ENCODE measurements around the gene UCHL5. TPM values are rescaled to one million over a fixed set of nuclear protein-coding genes. Genes with fewer than 3 reads are reported as not detected.

Gene UCHL5
- total and polyA plus RNA-seq, 9 donors = 24.0 to 40.9 (median 37.9) TPM

DNA sequence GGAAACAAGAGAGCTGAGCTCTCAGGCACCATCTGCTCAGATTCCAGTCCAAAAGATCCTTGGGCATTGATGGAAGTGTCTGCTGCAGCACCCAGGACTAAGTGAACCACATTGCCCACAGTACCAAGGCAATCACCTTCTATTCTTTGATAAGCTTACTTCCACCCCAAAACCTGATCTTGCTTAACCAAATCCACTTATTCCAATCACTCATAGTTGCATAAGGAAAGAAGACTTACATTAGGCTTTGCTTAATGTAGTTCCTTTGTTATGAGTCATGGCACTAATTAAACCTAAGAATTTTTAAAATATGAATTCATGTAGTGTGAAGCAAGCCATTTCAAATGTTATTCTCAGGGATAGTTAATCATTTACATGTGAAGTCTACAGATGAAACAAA, 84.5 kb downstream of the UCHL5 start:
- Histone ChIP-seq H3K9me3 (replicated peaks; ENCODE audit: control insufficient read depth, low read depth, low read length) (no peaks in the 10 kb centered on the region), H3K27ac (ENCODE audit: low read length) (no peak overlapping the region), H3K36me3 (ENCODE audit: control insufficient read depth, insufficient read depth, low read length) (no peaks in the 10 kb centered on the region), H3K4me3 (ENCODE audit: low read length) (no peak overlapping the region), H3K4me1 (ENCODE audit: control insufficient read depth, insufficient read depth, low read length) (no peaks in the 10 kb centered on the region), H3K27me3 (ENCODE audit: control insufficient read depth, insufficient read depth, low read length) (no peaks in the 10 kb centered on the region)
- no peak for DNase-seq

GRCh38 chr1:192973988-192974387, 85.2 kb downstream of the UCHL5 start:
- no peak overlapping the region for H3K27ac ChIP-seq (ENCODE audit: low read length)
- no CpG with 5 or more reads among the region's 2 CpGs for WGBS (ENCODE audit: insufficient coverage)
- H3K4me1 ChIP-seq (ENCODE audit: control insufficient read depth, insufficient read depth, low read length) = no peaks in the 10 kb centered on the region
- H3K27me3 ChIP-seq (ENCODE audit: control insufficient read depth, insufficient read depth, low read length) = no peaks in the 10 kb centered on the region
- H3K4me3 ChIP-seq (ENCODE audit: low read length) = no peak overlapping the region
- no peaks in the 10 kb centered on the region for H3K36me3 ChIP-seq (ENCODE audit: control insufficient read depth, insufficient read depth, low read length)
- H3K9me3 ChIP-seq (replicated peaks; ENCODE audit: control insufficient read depth, low read depth, low read length) = no peaks in the 10 kb centered on the region
- DNase-seq = no peak

DNA sequence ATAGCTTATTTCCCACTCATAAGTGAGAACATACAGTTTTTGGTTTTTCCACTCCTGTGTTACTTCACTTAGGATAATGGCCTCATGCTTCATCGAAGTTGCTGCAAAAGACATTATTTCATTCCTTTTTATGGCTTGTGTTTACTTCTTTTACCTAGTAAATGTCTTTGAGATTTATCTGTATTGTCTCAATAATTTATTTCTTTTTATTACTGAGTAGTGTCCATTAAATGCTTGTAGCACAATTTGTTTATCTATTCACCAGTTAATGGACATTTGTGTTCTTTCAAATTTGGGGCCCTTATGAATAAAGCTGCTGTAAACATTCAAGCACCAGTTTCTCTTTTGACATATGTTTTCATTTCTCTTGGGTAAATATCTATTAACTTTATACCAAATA, 86.0 kb downstream of the UCHL5 start:
- no peak for DNase-seq
- no peaks in the 10 kb centered on the region for H3K9me3 ChIP-seq (replicated peaks; ENCODE audit: control insufficient read depth, low read depth, low read length)
- no peak overlapping the region for H3K27ac ChIP-seq (ENCODE audit: low read length)
- H3K27me3 ChIP-seq (ENCODE audit: control insufficient read depth, insufficient read depth, low read length) = no peaks in the 10 kb centered on the region
- no CpG with 5 or more reads among the region's 1 CpG for WGBS (ENCODE audit: insufficient coverage)
- H3K36me3 ChIP-seq (ENCODE audit: control insufficient read depth, insufficient read depth, low read length) = no peaks in the 10 kb centered on the region
- H3K4me3 ChIP-seq (ENCODE audit: low read length) = no peak overlapping the region
- H3K4me1 ChIP-seq (ENCODE audit: control insufficient read depth, insufficient read depth, low read length) = no peaks in the 10 kb centered on the region

DNA sequence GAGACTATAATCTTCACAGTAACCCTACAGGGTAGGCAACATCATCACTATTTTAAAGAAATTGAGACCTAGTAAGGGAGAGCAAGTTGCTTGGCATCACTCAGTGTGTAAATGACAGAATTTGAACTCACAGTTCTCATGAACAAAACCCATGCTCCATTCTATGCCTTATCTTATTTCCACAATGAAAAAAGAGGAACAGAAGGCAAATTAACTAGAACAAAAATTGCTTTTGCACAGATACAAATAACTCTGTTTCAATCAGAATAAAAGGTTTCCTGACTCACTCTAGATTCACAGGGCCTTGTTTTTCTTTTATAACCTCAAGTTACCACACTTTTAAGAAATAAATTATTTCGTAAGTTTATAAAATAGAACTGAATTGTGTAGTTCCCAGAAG, 90.1 kb downstream of the UCHL5 start:
- WGBS (ENCODE audit: insufficient coverage) = no CpG with 5 or more reads among the region's 1 CpG
- H3K36me3 ChIP-seq (ENCODE audit: control insufficient read depth, insufficient read depth, low read length) = no peaks in the 10 kb centered on the region
- H3K4me1 ChIP-seq (ENCODE audit: control insufficient read depth, insufficient read depth, low read length) = no peaks in the 10 kb centered on the region
- no peak overlapping the region for H3K4me3 ChIP-seq (ENCODE audit: low read length)
- no peaks in the 10 kb centered on the region for H3K27me3 ChIP-seq (ENCODE audit: control insufficient read depth, insufficient read depth, low read length)
- no peaks in the 10 kb centered on the region for H3K9me3 ChIP-seq (replicated peaks; ENCODE audit: control insufficient read depth, low read depth, low read length)
- no peak overlapping the region for H3K27ac ChIP-seq (ENCODE audit: low read length)
- no peak for DNase-seq

GRCh38 chr1:192968323-192968722, 90.8 kb downstream of the UCHL5 start:
- no peak overlapping the region for H3K4me3 ChIP-seq (ENCODE audit: low read length)
- H3K9me3 ChIP-seq (replicated peaks; ENCODE audit: control insufficient read depth, low read depth, low read length) = no peaks in the 10 kb centered on the region
- no peaks in the 10 kb centered on the region for H3K36me3 ChIP-seq (ENCODE audit: control insufficient read depth, insufficient read depth, low read length)
- H3K27me3 ChIP-seq (ENCODE audit: control insufficient read depth, insufficient read depth, low read length) = no peaks in the 10 kb centered on the region
- DNase-seq = no peak
- no peak overlapping the region for H3K27ac ChIP-seq (ENCODE audit: low read length)
- no peaks in the 10 kb centered on the region for H3K4me1 ChIP-seq (ENCODE audit: control insufficient read depth, insufficient read depth, low read length)

DNA sequence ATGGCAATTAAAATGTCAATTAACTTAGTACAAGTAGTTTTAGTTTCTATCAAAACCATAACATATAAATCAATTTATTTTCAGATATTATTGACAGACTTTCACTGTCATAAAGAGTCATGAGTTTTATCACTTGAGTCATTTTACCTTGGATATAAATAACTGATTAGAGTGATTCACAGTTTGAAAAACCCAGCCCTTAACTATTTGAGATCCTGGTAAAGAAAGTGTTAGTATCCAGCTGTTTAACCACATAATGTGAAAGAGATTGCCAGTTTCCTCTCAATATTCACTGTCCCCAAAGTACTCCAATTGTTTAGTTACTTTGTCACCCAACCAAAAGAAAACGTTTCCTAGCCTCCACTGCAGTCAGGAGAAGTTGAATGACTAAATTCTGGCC, 91.3 kb downstream of the UCHL5 start:
- Histone ChIP-seq H3K27me3 (ENCODE audit: control insufficient read depth, insufficient read depth, low read length) (no peaks in the 10 kb centered on the region), H3K4me1 (ENCODE audit: control insufficient read depth, insufficient read depth, low read length) (no peaks in the 10 kb centered on the region), H3K4me3 (ENCODE audit: low read length) (no peak overlapping the region), H3K27ac (ENCODE audit: low read length) (no peak overlapping the region), H3K9me3 (replicated peaks; ENCODE audit: control insufficient read depth, low read depth, low read length) (no peaks in the 10 kb centered on the region), H3K36me3 (ENCODE audit: control insufficient read depth, insufficient read depth, low read length) (no peaks in the 10 kb centered on the region)
- WGBS (ENCODE audit: insufficient coverage) = no CpG with 5 or more reads among the region's 1 CpG
- no peak for DNase-seq

DNA sequence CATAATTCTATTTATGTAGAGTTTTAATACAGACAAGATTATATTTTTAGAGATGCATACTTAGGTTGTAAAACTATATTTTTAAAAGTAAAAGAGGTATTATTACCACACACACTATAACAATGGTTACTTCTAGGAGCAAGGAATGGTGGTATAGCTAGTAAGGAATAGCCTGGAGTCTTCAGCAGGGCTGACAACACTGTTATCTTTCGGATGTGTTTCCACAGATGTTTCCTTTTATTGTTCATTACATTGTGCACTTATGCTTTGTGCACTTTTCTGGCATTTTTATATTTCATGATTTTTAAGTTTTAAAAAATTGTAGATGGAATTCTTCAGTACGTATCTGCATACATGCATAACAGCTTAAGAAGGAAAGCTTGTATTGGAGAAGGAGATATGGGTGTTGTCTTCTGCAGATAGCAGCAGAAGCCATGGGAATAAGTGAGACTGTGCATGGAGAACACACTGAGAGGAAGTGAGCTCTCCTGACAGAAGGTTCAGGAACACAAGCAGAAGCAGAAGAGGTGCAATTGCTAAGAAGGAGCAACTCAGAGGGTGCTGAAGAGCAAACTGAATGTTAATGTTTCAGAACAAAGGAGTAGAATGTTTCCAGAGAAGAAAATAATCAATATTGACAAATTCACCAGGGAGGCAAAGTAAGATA, 91.8 kb downstream of the UCHL5 start:
- WGBS (ENCODE audit: insufficient coverage) = no CpG with 5 or more reads among the region's 2 CpGs
- Histone ChIP-seq H3K27ac (ENCODE audit: low read length) (no peak overlapping the region), H3K4me1 (ENCODE audit: control insufficient read depth, insufficient read depth, low read length) (no peaks in the 10 kb centered on the region), H3K27me3 (ENCODE audit: control insufficient read depth, insufficient read depth, low read length) (no peaks in the 10 kb centered on the region), H3K4me3 (ENCODE audit: low read length) (no peak overlapping the region), H3K36me3 (ENCODE audit: control insufficient read depth, insufficient read depth, low read length) (no peaks in the 10 kb centered on the region), H3K9me3 (replicated peaks; ENCODE audit: control insufficient read depth, low read depth, low read length) (no peaks in the 10 kb centered on the region)
- DNase-seq = no peak

DNA sequence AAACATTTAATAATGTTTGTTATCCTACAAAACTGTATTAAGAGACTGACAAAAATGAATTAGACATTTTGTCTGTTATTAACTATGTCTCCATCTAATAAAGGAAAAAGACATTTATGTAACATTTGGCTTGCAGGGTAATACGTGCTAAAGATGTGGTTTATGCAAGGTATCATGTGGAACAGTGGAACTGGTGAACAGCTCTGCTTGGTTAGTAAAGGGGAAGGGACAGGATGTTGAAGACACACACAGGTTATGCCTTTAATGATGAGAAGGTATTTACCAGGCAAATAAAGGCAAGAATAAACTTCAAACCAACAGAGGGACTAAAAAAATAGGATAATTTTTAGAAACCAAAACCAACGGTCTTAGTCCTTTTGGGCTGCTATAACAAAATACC, 93.1 kb downstream of the UCHL5 start:
- H3K27ac ChIP-seq (ENCODE audit: low read length) = no peak overlapping the region

GRCh38 chr1:192962901-192963300, 96.3 kb downstream of the UCHL5 start:
- Histone ChIP-seq H3K4me3 (ENCODE audit: low read length) (no peak overlapping the region), H3K27ac (ENCODE audit: low read length) (no peak overlapping the region)
- WGBS (ENCODE audit: insufficient coverage) = no CpG with 5 or more reads among the region's 2 CpGs

More for the DNA sequence above, 93.1 kb downstream of the UCHL5 start:
- H3K4me1 ChIP-seq (ENCODE audit: control insufficient read depth, insufficient read depth, low read length) = no peaks in the 10 kb centered on the region
- DNase-seq = no peak
- 100% methylated on average over 1 of the region's 2 CpGs for WGBS (ENCODE audit: insufficient coverage)
- no peaks in the 10 kb centered on the region for H3K27me3 ChIP-seq (ENCODE audit: control insufficient read depth, insufficient read depth, low read length)
- no peaks in the 10 kb centered on the region for H3K9me3 ChIP-seq (replicated peaks; ENCODE audit: control insufficient read depth, low read depth, low read length)
- H3K4me3 ChIP-seq (ENCODE audit: low read length) = no peak overlapping the region
- no peaks in the 10 kb centered on the region for H3K36me3 ChIP-seq (ENCODE audit: control insufficient read depth, insufficient read depth, low read length)

More at GRCh38 chr1:192962901-192963300, 96.3 kb downstream of the UCHL5 start:
- no peaks in the 10 kb centered on the region for H3K27me3 ChIP-seq (ENCODE audit: control insufficient read depth, insufficient read depth, low read length)
- no peaks in the 10 kb centered on the region for H3K4me1 ChIP-seq (ENCODE audit: control insufficient read depth, insufficient read depth, low read length)
- H3K9me3 ChIP-seq (replicated peaks; ENCODE audit: control insufficient read depth, low read depth, low read length) = no peaks in the 10 kb centered on the region
- DNase-seq = no peak
- no peaks in the 10 kb centered on the region for H3K36me3 ChIP-seq (ENCODE audit: control insufficient read depth, insufficient read depth, low read length)

All from muscle of leg (tissue), 11 donors.